Stimulated activated CD4-positive, alpha-beta T cell treated with anti-CD3 and anti-CD28 coated beads, TNF-alpha, amount 100 ng/mL, for 4 hours (primary cell): ENCODE data around the gene KDM3A.
A peak's percentile ranks its signal among the peaks of the same experiment; 100 is the strongest.
"Not testable (repeated sequence)": the region's sequence is repeated elsewhere in the genome, so short reads cannot be mapped to it uniquely, and the experiment has no call there.

Source experiments
- DNase-seq, 3 experiments: peaks; one replicate each; pipeline ENCODE4 v3.0.0-alpha.2; 2020; ENCODE audit warnings: low read depth in 3 of 3

The KDM3A gene

DNA sequence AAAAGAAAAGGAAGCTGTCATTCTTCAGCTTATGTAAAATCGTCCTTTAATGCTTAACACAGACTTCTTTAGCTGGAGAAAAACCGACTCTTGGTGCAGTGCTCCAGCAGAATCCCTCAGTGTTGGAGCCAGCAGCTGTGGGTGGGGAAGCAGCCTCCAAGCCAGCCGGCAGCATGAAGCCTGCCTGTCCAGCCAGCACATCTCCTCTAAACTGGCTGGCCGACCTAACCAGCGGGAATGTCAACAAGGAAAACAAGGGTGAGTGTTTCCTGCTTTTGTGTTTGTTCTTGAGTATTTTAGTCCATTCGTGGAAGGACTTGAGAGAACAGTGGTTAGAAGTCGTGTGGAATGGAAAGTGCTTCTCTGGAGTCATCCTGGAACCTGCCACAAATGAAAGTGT lies 38.9 kb downstream of the KDM3A start:
- DNase-seq: no peak

DNA sequence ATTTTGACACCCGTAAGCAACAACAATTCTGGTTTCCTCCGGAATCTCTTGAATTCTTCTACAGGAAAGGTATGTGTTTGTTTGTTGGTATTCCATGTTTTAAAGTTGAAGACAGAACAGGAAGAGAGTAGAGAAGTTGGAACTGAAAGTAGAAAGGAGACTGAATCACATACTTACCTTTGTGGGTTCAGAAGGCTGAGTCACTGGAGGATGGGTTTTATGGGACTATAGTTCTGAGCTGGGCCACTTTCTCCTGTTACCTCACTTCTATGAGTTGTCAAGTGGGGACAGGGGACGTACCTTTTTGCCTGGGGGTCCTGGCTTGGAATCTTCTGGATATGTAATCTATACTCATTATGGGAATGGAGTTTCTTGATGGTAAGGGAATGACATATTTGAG lies 40.9 kb downstream of the KDM3A start:
- DNase-seq: no peak

DNA sequence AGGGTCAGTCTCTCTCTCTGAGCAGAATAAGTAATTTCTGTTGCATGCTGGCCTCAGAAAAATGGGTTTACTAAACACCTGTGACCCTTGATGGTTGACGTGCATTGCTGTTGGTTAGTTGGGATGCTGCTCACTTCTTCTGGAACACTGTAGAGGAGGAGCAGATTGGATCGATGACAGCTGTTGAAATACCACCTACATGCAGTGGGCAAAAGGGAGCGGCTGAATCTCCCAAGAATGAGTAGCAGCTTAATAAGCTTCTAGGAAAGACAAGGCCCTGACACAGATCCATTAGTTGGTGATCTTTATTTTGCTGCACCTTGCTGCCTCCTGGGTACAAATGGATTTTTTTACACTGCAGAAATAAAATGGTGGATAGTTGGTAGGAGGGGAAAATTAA lies 43.2 kb downstream of the KDM3A start:
- no peak for DNase-seq

DNA sequence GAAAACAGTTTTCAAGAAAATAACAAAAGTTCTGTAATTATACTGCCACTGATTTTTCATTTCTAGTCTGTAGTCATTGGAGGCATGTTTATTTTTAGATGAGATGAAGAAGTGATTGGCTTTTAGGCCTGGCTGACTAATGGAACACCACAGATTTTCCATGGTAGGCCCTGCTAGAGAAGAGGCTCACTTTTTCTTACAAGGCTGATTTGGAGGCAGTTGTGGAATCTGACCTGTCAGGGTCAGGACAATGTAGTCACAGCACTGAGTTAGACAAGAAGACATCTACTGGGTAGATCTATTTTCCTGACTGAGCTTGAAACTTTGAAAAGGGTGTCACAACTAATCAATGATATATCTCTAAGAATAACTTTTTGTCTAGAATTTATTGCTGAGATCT lies 43.9 kb downstream of the KDM3A start:
- DNase-seq: no peak

DNA sequence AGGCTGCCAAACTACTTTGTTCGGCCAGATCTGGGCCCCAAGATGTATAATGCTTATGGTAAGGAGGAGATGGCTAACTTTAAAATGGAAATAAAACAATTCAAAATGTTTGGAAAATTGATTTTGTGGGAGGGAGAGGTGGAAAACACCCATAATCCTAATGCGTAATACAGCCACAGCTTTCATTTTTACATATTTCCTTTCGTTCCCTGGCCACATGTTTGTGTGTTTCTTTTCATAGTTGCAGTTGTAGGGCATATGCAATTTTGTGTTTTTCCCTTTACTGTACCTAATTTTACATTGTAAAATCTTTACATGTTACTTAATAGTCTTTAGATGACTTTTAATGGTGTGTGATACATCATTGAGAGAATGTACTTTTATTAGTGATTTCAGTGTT lies 44.6 kb downstream of the KDM3A start:
- no peak for DNase-seq

DNA sequence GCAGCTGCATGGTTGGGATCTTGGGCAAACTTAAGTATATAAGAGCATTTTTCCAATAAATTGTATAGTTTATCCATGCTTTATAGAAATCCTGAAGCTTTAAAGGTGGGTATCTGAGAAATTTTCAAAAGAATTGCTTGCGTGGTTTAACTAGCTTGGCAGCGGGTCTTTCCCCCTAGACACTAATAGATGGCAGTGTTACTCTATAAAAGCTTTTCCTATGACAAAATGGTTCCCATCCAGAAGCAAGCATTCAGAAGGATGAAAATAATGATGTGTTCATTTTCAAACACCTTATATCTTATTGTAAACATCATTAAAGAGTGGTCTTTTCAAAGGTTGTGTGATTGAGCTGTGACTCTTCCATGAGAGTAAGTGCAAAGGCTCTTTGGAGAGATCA lies 45.9 kb downstream of the KDM3A start:
- DNase-seq: no peak

DNA sequence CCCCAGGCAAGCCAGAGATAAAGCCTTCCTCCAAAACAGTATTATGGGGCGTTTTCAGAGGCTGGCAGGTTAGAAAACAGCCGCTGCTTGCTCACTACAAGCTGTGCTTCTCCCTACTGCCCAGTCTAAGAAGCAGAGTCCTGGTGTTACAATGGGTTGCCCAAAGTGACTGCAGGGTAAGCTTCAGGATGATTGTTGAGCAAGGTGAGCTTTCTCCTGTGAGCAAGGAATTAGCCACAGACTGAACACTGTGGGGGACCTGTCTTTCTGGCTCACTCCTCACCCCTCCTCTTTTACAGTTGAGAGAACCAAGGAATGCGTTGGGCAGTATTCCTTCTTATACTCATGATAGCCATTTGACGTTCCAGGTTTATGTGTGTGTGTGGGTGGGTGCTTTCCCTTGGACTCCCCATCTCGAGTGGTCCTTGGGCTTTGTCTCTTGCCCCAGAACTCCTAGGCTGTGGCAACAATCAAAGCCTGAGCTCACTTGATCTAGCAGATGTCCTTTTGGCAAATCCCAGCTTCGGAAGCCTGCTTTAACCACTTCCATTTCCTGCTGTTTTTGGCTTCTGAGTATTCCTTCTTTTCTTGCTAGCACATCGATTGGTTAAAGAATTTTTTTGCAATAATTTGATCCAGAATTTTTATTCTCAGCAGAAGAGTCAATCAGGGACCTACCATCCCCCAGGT lies 47.5 kb downstream of the KDM3A start:
- no peak for DNase-seq

DNA sequence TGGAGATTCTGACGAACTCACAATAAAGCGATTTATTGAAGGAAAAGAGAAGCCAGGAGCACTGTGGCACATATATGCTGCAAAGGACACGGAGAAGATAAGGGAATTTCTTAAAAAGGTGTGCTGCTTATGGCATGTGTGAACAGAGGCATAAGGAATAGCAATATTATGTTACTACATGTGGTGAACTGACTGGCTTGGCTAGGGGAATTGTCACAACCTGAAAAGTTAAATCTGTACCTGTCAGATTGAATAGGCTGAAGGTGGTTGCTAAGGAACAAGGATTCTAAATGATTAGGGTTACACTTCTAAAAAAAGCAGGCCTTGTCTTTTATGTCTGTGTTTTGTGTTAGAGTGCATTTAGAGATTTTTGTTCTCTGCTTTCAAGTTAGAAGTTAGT lies 48.4 kb downstream of the KDM3A start:
- DNase-seq: no peak

DNA sequence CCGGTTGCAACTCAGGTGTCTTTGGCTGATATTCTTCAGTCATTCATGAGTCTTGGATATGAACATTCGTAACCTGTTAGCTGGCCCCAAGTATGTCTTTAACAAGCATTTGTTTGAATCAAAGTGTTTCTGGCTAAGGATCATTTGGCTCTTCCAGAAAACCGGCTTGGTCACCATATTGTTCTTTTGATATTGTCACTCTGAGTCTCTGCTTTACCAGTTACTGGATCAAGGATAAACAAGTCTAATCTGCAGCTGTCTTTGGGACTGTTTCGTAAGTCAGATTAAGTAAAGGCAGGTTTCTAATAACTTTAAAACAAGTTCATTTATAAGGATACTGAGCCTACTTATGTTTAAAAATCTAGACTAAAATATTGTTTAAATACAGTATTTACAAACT lies 49.1 kb downstream of the KDM3A start:
- DNase-seq: no peak

DNA sequence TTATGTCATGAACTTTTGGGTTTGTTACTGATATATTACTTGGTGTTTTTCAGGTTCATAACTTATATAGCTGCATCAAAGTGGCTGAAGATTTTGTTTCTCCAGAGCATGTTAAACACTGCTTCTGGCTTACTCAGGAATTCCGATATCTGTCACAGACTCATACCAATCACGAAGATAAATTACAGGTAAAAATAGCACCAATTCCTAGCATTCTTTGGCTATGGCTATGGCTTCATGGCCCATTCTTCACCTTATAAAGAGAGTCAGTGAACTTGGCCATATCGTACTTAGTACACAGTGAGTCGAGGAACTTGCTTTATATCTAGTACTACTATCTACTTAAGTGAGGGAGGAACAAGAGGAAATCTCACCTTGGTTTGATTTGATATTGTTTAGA lies 49.9 kb downstream of the KDM3A start:
- no peak for DNase-seq

DNA sequence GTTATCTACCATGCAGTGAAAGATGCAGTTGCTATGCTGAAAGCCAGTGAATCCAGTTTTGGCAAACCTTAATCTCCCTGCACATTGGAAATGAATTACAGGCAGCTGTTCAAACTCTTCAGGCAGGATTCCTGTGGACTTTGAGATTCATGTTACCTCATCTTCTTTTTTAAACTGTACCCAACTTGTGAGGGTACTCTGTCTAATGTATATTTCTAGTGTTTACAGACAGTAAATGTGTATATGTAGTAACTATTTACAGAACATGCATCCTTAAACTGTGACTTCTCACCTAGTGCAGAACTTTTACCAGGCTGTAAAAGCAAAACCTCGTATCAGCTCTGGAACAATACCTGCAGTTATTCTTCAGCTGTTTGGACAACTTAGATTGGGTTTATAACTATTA lies 50.9 kb downstream of the KDM3A start:
- DNase-seq: no peak

DNA sequence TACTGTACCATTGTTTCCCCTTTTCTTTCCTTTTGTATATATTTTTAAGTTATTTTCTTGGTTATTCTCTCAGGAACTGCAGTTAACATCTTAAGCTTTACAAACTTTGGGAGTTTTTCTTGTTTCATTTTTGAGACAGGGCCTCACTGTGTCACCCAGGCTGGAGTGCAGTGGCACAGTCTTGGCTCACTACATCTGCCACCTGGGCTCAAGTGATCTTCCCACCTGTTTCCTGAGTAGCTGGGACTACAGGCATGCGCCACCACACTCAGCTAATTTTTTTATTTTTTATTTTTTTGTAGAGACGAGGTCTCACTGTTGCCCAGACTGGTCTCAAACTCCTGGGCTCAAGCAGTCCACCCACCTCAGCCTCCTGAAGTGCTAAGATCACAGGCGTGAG lies 55.2 kb downstream of the KDM3A start:
- DNase-seq: not testable (repeated sequence)

DNA sequence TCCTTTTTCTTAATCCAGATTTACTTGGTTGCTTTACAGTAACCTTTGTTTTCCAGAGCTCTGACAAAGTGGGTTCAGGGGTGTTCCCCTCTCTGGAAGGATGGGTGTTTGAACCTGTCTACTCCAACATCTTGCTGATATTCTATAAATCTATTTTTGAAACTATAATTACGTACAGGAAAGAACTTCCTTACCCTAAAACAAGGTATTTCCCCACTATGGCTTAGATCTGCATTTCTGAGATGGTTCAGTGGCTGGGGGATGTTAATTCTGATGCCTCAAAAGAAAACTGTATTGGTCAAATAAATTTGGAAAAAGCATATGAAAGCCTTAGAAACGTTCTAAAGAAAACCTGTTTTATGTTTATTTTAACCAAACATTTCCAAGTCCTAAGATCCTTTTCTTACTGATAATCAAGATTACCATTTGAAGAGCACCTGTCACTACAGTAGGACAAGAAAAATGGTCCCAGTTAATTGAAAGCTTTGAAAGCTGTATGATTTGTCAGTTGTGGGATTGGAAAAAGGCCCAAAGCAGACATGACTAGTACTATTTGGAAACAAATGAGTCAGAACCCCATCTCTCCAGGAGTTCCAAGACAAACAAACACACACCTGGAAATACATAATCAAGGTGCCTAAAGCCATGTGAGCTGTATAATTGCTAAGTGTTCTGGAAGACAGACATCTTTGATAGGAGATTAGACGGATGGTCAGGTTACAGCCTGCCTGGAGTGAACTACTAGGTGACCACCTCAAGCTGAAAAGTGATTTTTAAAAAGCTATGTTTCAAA lies 57.5 kb downstream of the KDM3A start:
- DNase-seq: no peak

DNA sequence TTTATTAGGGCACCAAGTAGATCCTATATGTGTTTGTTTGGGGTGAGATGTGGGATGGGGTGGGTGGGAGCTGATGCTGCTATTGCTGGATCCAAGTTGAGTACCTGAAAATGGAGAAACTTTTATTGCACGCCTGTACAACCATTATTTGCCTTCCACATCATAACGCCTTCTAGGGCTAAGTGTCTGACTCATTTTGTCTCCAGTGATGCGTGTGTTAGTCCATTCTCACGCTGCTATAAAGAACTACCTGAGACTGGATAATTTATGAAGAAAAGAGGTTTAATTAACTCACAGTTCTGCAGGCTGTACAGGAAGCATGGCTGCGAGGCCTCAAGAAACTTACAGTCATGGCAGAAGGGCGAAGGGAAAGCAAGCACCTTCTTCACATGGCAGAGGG lies 58.2 kb downstream of the KDM3A start:
- DNase-seq: no peak

DNA sequence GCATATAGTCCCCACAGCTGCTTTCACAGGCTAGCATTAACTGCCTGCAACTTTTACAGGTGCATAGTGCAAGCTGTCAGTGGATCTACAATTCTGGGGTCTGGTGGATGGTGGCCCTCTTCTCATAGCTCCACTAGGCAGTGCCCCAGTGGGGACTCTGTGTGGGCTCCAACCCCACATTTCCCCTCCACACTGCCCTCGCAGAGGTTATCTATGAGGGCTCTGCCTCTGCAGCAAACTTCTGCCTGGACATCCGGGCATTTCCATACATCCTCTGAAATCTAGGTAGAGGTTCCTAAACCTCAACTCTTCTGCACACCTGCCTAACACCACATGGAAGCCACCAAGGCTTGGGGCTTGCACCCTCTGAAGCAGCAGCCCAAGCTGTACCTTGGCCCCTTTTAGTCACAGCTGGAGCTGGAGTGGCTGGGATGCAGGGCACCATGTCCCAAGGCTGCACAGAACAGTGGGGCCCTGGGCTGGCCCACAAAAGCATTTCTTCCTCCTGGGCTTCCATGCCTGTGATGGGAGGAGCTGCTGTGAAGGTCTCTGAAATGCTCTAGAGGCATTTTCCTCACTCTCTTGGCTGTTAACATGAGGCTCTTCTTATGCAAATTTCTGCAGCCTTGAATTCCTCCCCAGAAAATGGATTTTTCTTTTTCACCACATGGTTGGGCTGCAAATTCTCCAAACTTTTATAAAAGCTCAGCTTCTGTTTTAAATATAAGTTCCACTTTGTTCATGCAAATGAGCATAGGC lies 59.3 kb downstream of the KDM3A start:
- no peak for DNase-seq

DNA sequence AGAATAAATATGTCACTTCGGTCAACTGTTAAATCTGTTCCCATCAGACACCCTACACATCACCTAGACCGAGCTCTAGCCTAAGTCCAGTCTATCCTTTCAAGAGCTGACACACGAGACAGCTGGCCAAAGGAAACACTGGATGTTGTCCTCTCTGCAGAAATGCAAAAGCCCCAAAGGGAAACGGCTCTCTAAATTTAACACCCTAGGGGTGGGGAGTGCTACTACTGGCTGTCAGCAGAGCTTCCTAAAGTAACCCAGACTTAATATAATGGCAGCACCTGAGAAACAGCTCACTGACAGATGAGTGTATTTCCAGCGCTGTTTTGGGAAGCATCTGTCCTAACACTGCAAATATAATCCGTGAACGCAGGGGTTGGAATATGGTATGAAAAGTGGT lies 66.4 kb downstream of the KDM3A start:
- DNase-seq: no peak

DNA sequence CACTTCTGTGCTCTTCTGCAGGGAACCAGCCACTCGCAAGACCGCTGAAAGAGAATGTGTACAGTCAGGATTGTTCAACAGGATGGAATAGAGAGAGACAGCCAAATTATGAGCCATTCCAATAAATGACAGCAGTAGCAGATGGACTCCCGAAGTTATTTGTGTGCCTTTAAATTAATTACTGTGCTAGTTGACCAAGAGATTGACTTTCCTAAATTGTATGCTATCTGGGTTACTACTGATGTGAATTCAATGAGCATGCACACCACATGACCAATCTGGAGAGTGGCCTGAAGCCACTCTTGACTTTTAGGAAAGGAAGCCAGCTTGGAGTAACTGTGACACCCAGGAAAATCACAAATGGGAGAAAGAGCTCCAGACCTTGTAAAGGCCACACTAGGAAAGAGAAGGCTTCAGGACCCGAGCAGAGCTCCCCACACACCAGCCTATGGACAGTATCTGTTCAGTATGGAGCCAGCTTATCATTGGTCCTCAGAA lies 69.3 kb downstream of the KDM3A start:
- no peak for DNase-seq

DNA sequence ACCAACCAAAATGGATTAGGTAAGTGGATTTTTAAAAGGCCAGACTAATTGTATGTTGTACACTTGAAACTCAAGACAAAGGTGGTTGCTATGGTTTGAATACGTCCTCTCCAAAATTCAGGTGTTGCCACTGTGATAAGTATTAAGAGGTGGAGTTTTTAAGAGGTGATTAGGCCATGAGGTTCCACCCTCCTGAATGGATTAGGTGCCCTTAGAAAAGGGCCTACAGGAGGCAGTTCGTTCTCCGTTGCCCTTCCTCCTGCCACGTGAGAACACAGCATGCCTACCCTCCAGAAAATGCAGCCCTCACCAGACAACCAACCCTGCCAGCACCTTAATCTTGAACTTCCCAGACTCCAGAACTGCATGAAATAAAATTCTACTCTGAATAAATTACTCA lies 70.9 kb downstream of the KDM3A start:
- no peak for DNase-seq

DNA sequence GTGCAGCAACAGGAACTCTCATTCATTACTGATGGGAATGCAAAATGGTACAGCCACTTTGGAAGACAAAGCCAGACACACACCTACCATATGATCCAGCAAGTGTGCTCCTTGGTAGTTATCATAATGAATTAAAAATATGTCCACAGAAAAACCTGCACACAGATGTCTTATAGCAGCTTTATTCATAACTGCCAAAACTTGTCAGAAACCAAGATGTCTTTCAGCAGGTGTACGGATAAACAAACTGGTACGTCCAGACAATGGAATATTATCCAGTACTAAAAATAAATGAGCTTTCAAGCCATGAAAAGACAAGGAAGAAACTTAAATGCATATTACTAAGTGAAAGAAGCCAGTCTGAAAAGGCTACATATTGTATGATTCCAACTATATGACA lies 71.7 kb downstream of the KDM3A start:
- no peak for DNase-seq

DNA sequence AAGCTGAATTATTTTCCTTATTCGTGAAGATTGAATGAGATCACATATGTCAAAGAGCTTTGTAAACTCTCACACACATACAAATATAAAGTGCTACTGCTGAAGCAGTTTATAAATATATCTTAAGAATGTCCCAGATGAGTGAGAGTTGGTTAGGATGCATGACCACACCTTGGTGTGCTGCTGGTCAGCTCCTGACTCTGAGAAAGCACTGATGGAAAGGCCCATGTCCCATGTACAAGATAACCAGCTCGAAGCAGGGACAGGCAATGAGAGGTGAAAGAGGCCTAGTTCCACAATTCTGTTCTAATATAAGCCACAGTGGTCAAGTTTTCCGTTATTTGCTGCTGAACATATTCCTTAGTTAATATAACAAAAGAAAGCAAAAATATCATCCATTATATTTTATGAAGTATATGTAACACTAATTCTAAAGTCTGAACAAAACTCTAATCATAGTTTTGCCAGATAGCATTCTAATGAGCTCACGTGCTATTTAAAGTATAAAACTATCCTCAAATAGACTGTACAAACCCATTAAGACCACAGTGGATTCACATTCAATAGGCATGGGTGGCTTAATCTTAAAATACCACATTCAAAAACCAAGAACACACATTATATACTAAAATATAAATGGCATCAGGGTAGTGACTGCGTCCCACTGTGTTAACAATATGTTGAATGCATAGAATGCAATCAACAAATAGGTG lies 72.9 kb downstream of the KDM3A start:
- DNase-seq: no peak

DNA sequence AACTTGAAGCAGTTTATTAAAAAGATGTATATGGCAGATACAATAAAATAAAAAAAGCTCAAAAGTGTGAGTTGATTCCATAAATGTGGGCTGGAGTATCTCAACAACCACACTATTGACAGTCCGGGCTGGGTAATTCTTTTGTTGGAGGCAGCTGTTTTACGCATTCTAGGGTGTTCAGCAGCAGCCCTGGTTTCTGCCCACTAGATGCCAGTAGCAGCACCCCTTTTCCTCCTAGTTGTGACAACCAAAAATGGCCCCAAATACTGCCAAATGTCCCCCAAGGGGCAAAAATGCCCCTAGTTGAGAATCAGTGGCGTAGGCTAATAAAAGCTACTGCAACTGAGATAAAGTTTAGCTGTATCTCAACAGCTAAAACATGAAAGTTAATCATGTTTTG lies 77.3 kb downstream of the KDM3A start:
- peak in 1 of 3 experiments; percentile 5 for DNase-seq

DNA sequence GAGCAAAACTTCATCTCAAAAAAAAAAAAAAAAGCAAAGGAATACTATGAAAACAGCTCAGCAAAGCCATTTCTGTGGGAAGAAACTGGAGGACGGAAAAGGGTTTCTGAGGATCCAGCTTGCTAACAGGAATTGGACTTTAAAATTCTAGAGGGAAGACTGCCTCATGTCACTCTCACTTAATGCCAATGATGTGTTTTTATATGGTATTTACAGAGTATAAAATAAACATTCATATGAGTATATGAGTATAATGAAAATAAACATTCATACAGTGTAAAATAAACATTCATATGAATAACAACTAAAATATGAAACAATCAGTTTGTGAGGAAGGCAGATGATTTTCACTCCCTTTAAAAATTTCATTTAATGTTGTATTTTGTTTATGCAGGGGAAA lies 78.2 kb downstream of the KDM3A start:
- no peak for DNase-seq
